Stimulated activated CD4-positive, alpha-beta T cell treated with anti-CD3 and anti-CD28 coated beads, Interleukin-2, amount 100 ng/mL, for 48 hours (primary cell): ENCODE results near the gene NKAIN4.
"Not testable (repeated sequence)": the region's sequence is repeated elsewhere in the genome, so short reads cannot be mapped to it uniquely, and the experiment has no call there.

Experiments used
- DNase-seq, 2 donors: peaks; one replicate each; pipeline ENCODE4 v3.0.0-alpha.2; 2020

Gene NKAIN4

GRCh38 chr20:63255931-63256704 lies 1.9 kb upstream of the NKAIN4 start:
- no peak for DNase-seq

GRCh38 chr20:63254606-63255384 lies 532 bp upstream of the NKAIN4 start:
- no peak for DNase-seq

GRCh38 chr20:63253438-63254231 lies 628 bp downstream of the NKAIN4 start:
- no peak for DNase-seq

- no peak for DNase-seq
These were observed 1.2 kb downstream of the NKAIN4 start for GRCh38 chr20:63253065-63253437.

GRCh38 chr20:63252284-63252711 lies 2.0 kb downstream of the NKAIN4 start:
- DNase-seq: no peak

GRCh38 chr20:63251350-63251749 lies 2.9 kb downstream of the NKAIN4 start:
- DNase-seq: not testable (repeated sequence)

GRCh38 chr20:63249891-63250290 lies 4.4 kb downstream of the NKAIN4 start:
- DNase-seq: no peak

- DNase-seq: no peak
These were observed 5.2 kb downstream of the NKAIN4 start for GRCh38 chr20:63248835-63249591.

GRCh38 chr20:63247671-63248228 lies 6.5 kb downstream of the NKAIN4 start:
- DNase-seq: no peak

GRCh38 chr20:63246490-63247288 lies 7.6 kb downstream of the NKAIN4 start:
- no peak for DNase-seq

GRCh38 chr20:63244468-63244867 lies 9.8 kb downstream of the NKAIN4 start:
- no peak for DNase-seq

- no peak for DNase-seq
These were observed 10.5 kb downstream of the NKAIN4 start for GRCh38 chr20:63243604-63244247.

GRCh38 chr20:63242736-63243135 lies 11.5 kb downstream of the NKAIN4 start:
- DNase-seq: no peak

- DNase-seq: no peak
These were observed 13.0 kb downstream of the NKAIN4 start for GRCh38 chr20:63241272-63241671.

- DNase-seq: no peak
These were observed 14.3 kb downstream of the NKAIN4 start for GRCh38 chr20:63240004-63240403.

- DNase-seq: no peak
These were observed 14.8 kb downstream of the NKAIN4 start for GRCh38 chr20:63239431-63239830.

- no peak for DNase-seq
These were observed 15.6 kb downstream of the NKAIN4 start for GRCh38 chr20:63238514-63239125.

- DNase-seq: no peak
These were observed 16.2 kb downstream of the NKAIN4 start for GRCh38 chr20:63238031-63238430.

- DNase-seq: no peak
These were observed 18.0 kb downstream of the NKAIN4 start for GRCh38 chr20:63236116-63236837.
